GM11168 (cell line): ENCODE results near the gene ILF2.

Experiments
- in situ Hi-C: fragments of 300-500 bp; cut with MboI; formaldehyde crosslinking; loops from one replicate; pipeline ENCODE4 v1.12.0; 2022; ENCODE audit warnings: low sequenced_read_pairs; ENCODE audit not compliant: unreplicated experiment

ILF2 gene

DNA sequence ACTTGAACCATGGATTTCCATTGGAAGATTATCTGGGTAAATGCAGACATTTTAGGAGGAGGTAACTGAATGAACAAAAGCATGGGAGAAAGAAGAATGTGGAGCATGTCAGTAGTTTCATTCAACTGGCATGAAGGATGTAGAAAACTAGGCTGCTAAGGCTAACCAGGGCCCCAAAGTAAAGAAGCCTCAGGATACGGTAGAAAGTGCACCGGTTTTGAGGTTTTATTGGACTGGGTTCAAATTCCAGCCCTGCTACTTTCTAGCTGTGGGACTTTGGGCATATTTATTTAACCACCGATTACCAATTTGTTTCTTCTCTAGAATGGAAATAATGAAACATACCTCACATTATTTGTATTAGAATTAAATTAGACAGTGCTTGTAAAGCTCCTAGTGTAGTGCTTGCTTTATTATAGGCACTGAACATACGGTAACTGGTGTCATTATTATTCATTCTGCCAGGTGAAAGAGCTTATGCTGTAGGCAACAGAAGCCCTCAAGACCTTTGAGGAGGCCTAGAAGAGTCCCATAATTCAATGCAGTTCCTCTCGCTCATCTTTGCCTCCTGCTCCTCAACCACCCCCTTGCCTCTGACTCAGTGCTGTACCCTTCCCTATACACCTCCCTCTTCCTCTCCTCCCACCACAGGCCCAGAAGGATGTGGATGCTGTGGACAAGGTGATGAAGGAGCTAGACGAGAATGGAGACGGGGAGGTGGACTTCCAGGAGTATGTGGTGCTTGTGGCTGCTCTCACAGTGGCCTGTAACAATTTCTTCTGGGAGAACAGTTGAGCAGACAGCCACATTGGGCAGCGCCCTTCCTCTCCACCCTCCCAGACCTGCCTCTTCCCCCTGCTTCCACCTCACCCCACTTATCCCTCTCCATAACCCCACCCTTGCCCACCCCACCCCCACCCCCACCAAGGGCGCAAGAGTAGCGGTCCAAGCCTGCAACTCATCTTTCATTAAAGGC lies 39.5 kb downstream of the ILF2 start:
- in situ Hi-C loops, result no loop called here

- in situ Hi-C loops, result no loop called here
Measured at GRCh38 chr1:153630384-153630783, 40.4 kb downstream of the ILF2 start.

GRCh38 chr1:153629971-153630370 lies 40.8 kb downstream of the ILF2 start:
- in situ Hi-C loops, result no loop called here

DNA sequence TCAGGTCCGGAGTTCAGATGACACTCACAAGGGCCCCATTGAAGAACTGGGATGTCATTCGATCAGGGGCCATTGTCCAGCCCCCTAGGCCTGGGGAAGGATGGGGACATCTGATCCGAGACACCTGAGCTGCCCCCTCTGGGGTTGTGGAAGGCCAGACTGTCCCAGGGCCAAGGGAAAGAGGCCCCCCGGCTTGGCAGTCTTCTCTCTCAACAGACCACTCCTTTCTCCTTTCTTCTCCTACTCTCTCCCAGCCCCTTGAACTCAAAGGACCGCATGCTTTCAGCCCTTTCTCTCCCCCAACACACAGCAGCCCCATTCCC lies 41.5 kb downstream of the ILF2 start:
- in situ Hi-C loops, result no loop called here

DNA sequence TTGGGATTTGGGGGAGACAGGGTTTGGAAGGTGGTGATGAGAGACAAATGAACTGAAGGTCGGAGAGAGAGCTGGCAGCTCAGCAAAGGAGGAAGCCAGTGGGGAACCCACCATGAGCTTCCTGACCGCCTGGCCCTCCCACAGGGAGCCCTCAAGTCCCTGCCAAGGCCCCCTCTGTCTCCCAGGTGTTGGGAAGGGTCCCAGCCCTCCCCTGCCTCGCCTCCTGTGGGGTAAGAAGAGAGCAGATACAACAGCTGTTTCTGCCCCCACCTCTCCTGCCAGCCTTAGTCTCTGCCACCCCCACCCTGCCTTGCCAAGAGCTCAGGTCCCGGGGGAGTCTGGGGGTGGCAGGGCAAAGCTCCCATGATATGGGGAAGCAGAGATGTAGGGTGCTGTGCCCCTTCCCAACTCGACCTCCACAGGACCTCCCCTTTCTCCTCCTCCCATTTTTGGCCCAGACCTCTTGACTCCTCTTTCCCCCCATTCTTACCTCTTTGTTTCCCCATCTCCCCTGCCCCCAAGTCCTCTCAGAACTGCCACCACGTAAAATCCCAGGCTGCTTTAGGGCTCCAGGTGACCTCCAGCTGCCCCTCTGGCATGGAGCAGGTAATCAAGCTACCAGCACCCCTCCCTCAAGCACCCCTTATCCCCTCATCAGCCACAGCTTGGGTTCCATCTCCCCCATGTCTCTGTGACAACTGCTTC lies 42.0 kb downstream of the ILF2 start:
- in situ Hi-C loops, result no loop called here

DNA sequence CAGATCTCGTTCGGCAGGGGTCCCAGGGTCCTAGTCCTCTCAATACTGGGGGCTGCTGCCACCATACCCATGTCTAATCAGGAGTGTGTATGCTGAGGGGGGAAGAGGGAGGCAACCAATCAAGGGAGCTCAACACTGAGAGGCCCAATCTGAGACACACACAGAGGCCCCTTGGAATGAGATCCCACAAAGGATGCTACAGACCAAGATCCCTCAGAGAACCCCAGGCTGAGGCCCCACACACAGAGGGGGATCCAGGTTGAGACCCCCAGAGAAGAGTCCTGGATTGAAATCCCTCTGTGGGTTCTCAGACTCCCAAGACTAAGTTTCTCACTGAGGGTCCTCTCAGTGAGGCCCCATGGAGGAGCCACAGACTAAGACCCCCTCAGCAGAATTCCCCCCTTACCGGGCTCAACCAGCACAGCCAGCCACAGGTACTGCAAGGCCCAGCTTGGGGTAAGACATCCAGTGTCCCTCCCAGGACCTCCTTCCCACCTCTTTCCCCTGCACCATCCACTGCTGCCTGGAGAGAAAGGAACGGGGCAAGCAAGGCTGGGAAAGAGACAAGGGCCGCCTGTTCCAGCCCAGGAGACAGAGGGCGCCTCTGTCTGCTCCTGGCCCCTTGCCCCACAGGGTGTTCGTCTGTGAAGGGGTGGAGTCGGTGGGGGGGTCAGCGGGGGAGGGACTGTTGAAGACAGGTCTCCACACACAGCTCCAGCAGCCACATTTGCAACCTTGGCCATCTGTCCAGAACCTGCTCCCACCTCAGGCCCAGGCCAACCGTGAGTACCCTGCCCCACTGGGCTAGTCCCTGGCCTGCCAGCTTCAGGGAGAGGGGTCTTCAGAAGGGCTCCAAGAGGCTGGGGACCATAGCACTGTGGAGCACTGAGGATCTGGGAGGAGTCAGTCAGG lies 42.8 kb downstream of the ILF2 start, which contains the start of gene S100A1:
Gene S100A1, plus strand, starts transcription at position 720 of the 912 bp plus-strand sequence. CDS start 2,088 bp downstream, outside the sequence.
- in situ Hi-C loops, result no loop called here

DNA sequence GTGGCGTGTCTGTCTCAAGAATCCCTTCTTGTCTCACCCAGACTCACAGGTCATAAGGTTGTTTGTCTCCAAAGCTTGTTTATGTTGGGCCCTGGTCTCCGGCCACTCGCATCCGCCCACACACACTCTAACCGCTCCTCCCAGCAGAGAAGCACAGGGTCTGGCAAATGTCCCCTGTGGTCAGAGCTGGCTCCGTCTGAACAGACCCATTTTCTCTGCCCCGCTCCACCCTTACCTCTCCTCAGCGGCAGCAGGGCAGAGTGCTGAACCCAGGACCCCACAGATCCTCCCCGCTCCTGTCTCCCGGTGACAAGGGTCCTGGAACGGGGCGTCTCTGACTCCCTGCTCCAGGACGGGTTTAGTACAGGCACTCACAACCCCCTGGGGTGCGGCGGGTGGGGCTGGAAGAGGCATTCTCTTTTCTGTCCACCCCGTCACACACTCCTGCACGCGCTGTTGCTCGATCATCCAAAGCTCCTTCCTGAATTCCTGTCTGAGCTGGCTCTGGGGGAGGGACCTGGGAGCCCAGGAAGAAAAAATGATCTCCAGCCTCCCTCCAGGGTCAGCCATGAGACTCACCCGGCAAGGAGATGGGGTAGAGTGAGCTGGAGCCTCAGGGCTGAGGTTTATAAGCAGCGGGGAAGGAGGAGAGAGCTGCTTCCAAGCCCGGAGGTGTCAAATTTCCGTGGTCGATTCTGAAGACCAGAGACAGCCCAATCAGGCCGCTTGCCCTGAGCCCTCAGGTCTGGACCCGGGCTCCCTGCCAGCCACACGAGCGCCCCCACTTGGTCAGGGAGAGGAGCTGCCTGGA lies 43.7 kb downstream of the ILF2 start, which contains the start of gene S100A13:
Gene S100A13, minus strand, starts transcription at position 602 of the 811 bp plus-strand sequence. CDS start 1,033 bp downstream, outside the sequence.
- in situ Hi-C loops, result no loop called here

- in situ Hi-C loops, result no loop called here
Measured at GRCh38 chr1:153626477-153626903, 44.3 kb downstream of the ILF2 start.

- in situ Hi-C loops, result loop anchor here (5.0 kb wide), 1 partner anchor 108 kb away; no protein-coding TSS in a partner anchor
Measured at GRCh38 chr1:153624965-153625611, 45.7 kb downstream of the ILF2 start.

DNA sequence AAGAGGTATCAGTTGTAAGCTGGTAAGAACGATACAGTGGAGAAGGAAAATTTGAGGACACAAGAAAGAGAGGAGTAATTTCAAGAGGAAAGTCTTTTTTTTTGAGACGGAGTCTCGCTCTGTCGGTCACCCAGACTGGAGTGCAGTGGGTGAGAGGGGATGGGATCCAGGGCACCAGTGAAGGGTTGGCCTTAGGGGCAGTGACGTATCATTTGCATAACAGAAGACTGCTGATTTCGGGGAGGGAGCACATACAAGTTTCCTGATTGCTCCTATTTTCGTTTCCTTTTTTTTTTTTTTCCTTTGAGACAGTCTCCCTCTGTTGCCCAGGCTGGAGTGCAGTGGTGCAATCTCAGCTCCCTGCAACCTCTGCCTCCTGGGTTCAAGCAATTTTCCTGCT lies 47.7 kb downstream of the ILF2 start:
- in situ Hi-C loops, result loop anchor here (5.0 kb wide), 1 partner anchor 106 kb away; no protein-coding TSS in a partner anchor

- in situ Hi-C loops, result no loop called here
Measured at GRCh38 chr1:153619171-153619570, 51.6 kb downstream of the ILF2 start.

GRCh38 chr1:153617663-153618062 lies 53.1 kb downstream of the ILF2 start:
- in situ Hi-C loops, result no loop called here

GRCh38 chr1:153616917-153617311 lies 53.9 kb downstream of the ILF2 start:
- in situ Hi-C loops, result no loop called here

GRCh38 chr1:153616144-153616916 lies 54.5 kb downstream of the ILF2 start, which contains the start of gene S100A14:
S100A14 (minus strand) TSS chr1:153616325; CDS start chr1:153615858, 467 bp downstream.
- in situ Hi-C loops, result no loop called here

DNA sequence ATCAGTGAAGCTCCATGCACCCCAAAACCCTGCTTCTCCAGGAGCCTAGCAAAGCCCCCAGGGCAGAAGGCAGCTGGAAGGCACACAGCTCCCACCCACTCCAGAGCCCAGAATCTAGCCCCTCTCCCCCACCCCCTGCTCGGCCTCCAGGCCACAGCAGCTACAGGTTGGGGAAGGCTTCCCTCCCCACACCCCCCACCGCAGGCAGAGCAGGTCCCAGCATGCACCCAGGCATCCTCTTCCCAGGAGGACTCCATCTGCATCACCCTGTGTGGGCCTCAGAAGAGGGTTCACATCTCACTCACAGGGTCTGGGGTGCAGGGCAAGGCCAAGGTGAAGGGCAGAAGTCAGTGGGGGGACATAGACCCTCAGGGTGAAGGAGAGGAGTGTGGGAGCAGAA lies 55.4 kb downstream of the ILF2 start:
- in situ Hi-C loops, result no loop called here

DNA sequence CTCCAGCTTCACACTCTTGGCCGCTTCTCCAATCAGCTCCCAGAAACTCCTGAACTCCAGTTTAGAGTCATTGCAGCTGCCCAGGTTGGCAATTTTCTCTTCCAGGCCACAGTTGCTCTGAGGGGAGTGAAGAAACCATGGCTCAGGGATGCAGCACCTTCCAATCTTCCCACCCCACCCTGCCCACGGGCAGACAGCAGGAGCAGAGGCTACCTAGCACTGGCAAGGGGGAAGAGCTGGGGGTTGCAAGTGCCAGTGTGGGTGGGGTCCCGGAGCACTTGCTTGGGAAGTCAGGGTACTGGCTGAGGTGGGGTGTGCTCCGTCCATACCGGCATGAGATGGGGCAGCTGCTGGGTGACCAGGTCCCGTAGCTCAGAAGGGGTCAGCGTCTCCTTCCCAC lies 55.9 kb downstream of the ILF2 start:
- in situ Hi-C loops, result no loop called here

- in situ Hi-C loops, result no loop called here
Measured at GRCh38 chr1:153614189-153614900, 56.4 kb downstream of the ILF2 start.
